Cerebellar nuclear complex (tissue), 1 donor: ENCODE measurements around the gene SLC27A5.
"Not testable (repeated sequence)": the region's sequence is repeated elsewhere in the genome, so short reads cannot be mapped to it uniquely, and the experiment has no call there.

Source experiments
- DNase-seq, 2 experiments: peaks; one replicate each; lab custom pipeline; 2025; lab: John Stamatoyannopoulos, UW

The SLC27A5 gene

DNA sequence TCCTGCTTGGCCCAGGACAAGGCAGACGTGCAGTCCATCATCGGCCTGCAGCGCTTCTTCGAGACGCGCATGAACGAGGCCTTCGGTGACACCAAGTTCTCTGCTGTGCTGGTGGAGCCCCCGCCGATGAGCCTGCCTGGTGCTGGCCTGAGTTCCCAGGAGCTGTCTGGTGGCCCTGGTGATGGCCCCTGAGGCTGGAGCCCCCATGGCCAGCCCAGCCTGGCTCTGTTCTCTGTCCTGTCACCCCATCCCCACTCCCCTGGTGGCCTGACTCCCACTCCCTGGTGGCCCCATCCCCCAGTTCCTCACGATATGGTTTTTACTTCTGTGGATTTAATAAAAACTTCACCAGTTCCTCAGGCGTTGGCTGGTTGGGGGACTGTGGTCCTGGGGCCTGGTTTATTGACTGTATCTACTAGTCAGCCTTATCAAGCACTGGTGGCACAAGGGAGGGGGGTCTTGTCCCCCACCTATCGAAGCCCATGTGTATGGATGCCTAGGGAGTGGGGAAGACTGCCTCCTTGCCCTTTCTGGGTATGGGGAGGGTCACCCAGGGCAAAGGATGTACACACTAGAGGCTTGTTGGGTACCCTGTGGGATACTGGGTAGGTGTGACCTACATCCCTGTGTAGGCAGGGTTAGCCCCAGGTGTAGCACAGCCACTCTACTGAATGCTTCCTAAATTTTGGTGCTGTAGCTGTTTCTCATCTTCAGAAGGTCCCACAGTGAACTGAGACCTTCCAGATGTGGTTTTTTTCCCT is 38.8 kb upstream of the SLC27A5 start:
- DNase-seq = no peak

DNA sequence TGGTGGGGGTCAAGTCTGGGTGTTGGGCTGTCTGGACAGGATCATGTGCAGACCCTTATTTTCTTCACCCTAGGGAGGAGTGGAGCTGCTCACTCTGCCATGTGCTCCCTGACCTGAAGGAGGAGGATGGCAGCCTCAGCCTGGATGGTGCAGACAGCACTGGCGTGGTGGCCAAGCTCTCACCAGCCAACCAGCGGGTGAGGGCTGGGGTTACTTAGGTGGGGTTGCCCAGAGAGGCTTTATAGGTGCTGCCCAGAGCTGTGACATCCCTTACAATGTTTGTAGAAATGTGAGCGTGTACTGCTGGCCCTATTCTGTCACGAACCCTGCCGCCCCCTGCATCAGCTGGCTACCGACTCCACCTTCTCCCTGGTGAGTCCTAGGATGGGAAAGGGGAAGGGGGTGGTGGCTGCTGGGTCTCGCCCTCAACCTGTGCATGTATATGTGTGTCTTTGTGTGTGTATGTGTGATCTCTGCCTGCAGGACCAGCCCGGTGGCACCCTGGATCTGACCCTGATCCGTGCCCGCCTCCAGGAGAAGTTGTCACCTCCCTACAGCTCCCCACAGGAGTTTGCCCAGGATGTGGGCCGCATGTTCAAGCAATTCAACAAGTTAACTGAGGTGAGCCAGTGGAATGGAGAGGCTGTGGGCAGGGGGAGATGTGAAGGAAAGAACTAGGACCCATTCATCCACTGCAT is 38.0 kb upstream of the SLC27A5 start:
- DNase-seq = no peak

DNA sequence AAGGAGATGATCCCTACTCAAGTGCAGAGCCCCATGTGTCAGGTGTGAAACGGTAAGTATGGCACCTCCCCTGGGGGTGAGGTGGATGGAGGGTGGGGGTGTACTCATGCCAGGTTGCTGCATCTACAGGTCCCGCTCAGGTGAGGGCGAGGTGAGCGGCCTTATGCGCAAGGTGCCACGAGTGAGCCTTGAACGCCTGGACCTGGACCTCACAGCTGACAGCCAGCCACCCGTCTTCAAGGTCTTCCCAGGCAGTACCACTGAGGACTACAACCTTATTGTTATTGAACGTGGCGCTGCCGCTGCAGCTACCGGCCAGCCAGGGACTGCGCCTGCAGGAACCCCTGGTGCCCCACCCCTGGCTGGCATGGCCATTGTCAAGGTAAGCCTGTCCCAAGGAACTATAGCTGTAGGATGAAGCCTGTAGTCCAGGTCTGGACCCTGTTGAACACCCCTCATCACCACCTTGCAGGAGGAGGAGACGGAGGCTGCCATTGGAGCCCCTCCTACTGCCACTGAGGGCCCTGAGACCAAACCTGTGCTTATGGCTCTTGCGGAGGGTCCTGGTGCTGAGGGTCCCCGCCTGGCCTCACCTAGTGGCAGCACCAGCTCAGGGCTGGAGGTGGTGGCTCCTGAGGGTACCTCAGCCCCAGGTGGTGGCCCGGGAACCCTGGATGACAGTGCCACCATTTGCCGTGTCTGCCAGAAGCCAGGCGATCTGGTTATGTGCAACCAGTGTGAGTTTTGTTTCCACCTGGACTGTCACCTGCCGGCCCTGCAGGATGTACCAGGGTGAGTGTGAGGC is 37.3 kb upstream of the SLC27A5 start:
- DNase-seq = no peak

DNA sequence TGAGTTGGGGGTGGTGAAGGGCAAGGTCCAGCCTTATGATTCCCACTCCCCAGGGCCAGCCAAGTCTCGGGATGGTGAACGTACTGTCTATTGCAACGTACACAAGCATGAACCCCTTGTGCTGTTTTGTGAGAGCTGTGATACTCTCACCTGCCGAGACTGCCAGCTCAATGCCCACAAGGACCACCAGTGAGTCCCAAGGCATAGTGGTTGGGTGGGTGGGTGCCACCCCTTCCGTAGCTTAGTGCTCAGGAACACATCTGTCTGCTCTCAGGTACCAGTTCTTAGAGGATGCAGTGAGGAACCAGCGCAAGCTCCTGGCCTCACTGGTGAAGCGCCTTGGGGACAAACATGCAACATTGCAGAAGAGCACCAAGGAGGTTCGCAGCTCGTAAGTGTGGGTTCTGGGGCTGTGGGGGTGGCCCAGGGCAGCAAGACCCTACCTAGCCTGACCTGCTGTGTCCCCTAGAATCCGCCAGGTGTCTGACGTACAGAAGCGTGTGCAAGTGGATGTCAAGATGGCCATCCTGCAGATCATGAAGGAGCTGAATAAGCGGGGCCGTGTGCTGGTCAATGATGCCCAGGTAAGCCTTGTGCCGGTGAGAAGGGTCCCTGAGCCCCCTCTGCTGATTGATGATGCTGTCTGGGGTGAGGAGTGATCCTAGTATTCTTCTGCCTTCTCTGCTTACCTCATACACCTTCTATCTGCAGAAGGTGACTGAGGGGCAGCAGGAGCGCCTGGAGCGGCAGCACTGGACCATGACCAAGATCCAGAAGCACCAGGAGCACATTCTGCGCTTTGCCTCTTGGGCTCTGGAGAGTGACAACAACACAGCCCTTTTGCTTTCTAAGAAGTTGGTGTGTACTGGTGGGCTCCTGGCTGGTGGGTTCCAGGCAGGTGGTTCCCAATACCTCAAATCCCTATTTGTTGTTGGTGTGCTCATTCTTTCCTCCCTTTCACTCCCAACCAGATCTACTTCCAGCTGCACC is 35.8 kb upstream of the SLC27A5 start:
- no peak for DNase-seq

DNA sequence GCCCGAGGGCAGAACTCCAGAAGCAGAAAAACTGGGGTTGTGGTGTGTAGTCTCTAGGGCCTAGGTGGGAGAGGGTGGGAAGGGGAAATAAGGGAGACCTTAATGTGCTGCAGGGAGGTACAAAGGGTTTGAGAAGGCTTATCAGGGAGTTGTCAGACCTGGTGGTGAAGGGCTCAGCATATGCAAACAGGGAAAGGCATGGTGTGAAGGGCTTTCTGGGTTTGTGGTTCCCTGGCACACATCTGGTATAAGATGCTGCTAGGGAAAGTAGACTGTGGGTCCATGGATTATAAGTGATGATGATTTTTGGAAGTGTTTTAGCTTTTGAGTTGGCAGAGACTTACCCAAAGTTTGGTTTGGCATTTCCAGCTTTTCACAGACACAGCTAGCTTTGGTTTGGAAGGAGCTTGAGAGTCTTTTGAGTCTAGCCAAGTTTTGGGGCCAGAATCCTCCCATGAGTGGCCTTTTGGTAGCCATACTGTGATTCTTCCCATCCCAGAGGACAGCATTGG is 34.3 kb upstream of the SLC27A5 start:
- no peak for DNase-seq

DNA sequence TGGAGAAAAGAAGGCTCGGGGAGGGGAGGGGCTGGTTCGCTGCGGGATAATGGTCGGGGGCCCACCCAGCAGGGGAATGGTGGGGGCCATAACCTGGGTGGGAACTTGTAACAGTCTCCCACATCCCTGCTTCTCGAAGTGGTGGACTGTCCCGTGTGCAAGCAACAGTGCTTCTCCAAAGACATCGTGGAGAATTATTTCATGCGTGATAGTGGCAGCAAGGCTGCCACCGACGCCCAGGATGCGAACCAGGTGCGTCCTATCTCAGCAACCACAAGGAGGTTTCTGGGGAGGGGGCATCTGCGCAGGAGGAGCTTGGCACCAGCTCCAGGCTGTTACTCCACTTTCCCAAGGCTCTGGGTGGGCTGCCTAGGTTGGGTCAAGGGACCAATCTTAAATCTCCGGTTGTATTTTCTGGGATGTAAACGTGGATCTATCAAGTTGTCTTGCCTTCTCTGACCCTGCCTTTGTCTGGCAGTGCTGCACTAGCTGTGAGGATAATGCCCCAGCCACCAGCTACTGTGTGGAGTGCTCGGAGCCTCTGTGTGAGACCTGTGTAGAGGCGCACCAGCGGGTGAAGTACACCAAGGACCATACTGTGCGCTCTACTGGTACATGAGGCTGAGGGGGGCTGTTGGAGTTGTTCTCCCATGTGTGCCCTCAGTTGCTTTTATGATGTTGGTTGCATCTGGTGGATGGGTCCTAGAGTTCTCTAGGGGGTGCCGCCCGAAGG is 33.7 kb upstream of the SLC27A5 start:
- no peak for DNase-seq

DNA sequence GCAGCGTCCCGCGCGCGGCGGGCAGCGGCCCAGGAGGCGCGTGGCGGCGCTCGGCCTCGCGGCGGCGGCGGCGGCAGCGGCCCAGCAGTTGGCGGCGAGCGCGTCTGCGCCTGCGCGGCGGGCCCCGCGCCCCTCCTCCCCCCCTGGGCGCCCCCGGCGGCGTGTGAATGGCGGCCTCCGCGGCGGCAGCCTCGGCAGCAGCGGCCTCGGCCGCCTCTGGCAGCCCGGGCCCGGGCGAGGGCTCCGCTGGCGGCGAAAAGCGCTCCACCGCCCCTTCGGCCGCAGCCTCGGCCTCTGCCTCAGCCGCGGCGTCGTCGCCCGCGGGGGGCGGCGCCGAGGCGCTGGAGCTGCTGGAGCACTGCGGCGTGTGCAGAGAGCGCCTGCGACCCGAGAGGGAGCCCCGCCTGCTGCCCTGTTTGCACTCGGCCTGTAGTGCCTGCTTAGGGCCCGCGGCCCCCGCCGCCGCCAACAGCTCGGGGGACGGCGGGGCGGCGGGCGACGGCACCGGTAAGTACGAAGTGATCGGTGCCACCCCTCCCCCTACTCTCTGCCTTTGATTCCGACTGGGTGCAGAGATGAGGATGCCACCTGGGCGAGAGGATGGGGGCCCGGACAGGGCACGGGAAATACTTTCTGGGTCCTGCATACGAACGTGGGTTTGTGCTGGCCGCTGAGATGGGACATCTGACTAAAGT is 32.9 kb upstream of the SLC27A5 start:
- no peak for DNase-seq

DNA sequence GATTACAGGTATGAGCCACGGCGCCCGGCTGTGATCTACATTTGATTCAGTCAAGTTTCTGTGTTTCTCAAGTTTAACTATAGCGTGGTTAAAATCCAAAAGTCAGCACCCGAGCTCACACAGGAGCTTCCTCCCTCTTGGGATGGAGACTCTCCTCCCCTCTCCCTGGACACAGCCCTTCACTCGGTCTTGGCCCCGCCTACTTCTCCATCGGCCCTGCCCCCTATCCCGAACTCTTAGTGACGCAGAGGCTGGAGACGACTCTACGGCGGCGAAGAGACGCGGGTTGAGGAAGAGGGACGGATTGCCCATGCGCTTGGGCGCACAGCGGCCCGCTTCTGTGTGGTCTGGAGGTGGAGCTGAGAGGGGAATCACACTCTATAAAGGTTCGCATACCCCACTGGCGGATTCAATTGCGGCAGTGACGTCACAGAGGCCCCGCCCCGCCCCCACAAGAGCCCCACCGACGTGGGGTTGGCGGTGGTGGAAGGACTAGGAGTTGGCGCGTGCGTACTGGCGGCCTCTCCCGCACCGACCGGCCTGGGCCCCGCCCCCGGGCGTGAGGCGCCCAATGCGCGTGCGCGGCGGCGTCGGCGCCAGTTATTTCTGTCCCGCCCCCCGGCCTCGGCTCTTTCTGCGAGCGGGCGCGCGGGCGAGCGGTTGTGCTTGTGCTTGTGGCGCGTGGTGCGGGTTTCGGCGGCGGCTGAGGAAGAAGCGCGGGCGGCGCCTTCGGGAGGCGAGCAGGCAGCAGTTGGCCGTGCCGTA is 32.2 kb upstream of the SLC27A5 start, which contains the start of gene TRIM28:
Gene TRIM28 (plus strand): TSS at position 239 of the 765 bp plus-strand sequence. CDS start 694 bp downstream, outside the sequence.
- DNase-seq = no peak

DNA sequence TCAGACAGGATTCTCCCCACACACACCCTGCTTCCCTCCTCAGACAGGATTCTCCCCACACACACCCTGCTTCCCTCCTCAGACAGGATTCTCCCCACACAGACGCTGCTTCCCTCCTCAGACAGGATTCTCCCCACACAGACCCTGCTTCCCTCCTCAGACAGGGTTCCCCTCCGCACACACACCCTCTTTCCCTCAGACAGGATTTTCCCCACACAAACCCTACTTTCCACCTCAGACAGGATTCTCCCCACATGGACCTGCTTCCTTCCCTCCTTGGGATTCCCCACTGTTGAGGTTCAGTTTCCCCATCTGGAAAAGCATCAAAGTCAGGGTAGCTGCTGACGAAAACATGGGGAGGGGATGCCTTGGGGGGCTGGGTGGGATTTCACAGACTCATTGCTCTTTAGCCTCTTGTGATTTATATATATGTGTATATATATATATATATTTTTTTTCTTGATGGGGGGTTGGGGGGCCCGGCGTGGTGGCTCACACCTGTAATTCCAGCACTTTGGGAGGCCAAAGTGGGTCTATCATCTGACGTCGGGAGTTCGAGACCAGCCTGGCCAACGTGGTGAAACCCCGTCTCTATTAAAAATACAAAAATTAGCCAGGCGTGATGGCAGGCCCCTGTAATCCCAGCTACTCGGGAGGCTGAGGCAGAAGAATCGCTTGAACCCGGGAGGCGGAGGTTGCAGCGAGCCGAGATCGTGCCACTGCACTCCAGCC is 31.0 kb upstream of the SLC27A5 start:
- not testable (repeated sequence) for DNase-seq

DNA sequence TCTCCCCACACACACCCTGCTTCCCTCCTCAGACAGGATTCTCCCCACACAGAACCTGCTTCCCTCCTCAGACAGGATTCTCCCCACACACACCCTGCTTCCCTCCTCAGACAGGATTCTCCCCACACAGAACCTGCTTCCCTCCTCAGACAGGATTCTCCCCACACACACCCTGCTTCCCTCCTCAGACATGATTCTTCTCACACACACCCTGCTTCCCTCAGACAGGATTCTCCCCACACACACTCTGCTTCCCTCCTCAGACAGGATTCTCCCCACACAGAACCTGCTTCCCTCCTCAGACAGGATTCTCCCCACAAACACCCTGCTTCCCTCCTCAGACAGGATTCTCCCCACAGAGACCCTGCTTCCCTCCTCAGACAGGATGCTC is 27.4 kb upstream of the SLC27A5 start:
- not testable (repeated sequence) for DNase-seq

DNA sequence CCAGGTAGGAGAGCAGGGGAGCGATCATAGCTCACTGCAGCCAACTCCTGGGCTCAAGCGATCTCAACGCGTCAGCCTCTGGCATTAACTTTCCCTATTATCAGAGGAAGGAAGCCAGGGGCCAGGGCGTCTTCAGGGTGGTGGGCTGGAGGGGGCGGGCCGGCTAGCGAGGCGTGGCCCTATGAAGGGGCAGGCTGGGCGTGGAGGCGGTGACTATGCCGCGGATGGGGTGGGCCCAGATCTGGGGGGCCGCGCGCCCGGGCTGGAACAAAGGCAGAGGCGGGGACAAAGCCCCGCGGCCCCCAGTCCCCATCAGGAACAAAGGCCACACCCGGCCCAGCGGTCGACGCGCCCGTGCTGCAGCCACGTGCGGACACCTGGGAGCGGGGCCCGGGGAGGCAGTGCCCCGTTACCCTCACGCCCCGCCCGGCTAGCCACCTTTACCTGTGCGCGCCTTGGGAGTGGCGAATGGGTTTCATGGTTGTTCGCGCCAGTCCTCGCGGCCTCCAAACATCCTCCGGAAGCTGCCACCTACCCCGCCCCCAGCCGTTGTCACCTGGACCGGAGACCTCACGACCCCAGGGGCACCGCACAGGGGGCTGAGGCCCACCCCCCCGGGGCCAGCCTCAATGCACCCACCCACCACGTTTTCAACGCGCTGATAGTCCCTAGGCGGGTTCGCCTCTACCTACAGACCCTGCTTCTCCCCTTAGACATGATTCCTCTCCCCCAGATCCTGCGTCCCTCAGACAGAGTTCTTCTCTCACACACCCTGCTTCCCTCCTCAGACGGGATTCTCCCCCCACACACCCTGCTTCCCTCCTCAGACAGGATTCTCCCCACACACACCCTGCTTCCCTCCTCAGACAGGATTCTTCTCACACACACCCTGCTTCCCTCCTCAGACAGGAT is 26.7 kb upstream of the SLC27A5 start:
- DNase-seq = no peak

DNA sequence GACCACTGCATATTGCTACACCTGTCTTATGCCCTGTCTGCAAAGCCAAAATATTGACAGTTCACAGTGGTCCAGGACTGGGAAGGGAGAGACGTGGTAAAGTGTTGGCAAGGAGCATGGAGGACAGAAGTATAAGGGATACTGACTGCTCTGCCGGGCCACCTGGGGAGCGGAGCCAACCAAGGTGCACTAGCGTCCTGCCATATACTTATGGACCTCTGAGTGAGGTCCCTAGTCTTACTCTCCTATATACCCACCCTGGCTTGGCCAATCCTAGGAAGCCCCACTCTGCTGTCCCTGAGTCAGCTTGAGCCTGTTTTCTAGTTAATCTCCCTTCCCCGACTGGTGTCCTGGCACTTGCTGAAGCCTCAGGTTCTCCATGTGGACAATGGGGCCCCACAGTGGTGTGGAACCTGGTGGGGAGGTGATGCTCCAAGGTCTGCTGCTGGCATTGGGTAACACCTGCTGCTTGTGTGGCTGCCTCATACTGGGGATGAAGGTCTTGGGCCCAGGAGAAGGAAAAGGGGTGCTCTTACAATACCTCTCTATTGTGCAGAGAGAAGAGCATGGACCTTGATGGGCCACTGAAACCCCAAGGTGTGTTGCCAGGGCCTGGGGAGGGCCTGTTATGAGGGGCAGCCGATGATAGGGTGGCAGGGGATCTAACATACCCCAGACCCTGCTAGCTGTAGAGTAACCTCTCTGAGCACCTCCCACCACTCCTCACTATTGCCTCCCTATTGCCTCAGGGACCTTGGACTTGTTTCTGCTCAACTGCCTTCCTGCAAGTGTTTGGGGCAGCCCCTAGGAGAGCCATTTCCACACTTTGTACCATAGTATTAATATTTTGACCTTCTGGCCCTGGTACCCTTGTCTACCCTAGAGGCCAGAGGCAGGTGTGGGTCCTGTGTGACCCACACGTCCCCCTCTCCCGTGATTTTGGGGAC is 25.3 kb upstream of the SLC27A5 start:
- DNase-seq = no peak

DNA sequence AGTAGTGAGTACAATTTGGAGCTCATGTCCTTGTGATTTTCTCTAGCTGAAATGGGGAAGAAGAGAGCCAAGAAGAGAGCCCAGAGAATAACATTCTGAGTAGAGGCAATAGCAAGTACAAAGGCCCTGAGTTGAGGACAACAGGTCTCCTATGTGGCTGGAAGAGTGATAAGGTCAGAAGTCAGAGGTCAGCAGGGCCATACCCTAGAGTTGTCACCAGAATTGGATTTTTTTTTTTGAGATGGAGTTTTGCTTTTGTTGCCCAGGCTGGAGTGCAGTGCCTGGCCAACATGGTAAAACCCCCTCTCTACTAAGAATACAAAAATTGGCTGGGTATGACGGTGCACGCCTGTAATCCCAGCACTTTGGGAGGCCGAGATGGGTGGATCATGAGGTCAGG is 24.1 kb upstream of the SLC27A5 start:
- DNase-seq = no peak

DNA sequence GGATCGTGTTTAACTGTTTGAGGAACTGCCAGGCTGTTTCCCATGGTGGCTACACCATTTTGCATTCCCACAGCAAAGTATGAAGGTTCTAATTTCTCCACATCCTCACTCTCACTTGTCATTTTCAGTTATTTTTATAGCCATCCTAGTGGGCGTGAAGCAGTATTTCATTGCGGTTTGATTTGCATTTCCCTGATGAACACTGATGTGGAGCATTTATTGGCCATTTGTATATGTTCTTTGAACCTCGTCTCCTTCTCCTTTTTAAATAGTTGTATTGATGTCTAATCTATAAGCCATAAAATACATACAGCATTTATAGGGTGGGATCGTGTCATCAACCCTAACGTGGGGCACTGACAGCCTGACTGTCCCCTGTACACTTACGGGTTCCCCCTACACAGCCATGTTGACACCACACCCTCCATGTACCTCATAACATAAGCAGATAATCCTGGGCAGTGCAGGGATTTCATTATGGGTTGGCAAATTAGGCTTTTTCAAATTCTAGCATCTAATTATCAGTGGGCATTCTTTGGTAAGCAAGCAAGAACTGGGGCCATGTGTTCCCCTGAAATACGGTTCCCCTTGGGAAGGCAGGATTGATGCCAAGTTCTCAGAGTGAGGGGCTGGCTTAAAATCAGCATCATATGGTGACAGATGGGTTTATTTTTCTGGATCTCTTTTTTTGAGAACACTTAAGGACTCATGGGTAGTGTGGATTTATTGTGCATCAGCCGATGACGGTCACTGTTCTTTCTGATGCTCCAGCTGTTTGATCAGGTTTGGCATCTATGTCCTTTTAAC is 19.4 kb upstream of the SLC27A5 start:
- DNase-seq = no peak

DNA sequence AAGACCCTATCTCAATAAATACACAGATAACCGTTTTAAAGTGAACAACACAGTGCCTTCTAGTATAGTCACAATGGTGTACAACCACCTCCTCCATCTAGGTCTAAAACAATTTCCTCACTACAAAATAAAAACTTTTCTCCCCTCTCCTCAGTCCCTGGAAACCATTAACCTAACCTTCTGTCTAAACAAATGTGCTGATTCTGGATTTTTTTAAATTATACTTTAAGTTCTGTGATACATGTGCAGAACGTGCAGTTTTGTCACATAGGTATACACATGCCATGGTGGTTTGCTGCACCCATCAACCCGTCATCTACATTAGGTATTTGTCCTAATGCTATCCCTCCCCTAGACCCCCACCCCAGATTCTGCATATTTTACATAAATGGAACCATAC is 17.6 kb upstream of the SLC27A5 start:
- no peak for DNase-seq
